Mesenchymal stem cell (in vitro differentiated cells and primary cell): Measurements from ENCODE around the gene PARP12.
A peak's percentile ranks its signal among the peaks of the same experiment; 100 is the strongest.

Source experiments
- DNase-seq: peaks from one replicate; pipeline ENCODE4 v3.0.0-alpha.2; 2013
- H2AFZ ChIP-seq: one replicate; pipeline ENCODE4 v1.6.1; 2013; ENCODE audit warnings: low read depth, mild to moderate bottlenecking, control low read depth, inconsistent platforms, low read length, moderate library complexity
- H2AK5ac ChIP-seq: 2 replicates; pipeline ENCODE4 v1.6.1; 2013; ENCODE audit warnings: low read length, moderate library complexity, mild to moderate bottlenecking, inconsistent platforms; ENCODE audit not compliant: severe bottlenecking
- H2BK120ac ChIP-seq: one replicate; pipeline ENCODE4 v1.6.1; 2013; ENCODE audit warnings: low read depth, mild to moderate bottlenecking, inconsistent platforms, low read length, moderate library complexity
- H2BK12ac ChIP-seq, 2 experiments: one replicate each; pipeline ENCODE4 v1.6.1; 2013; ENCODE audit warnings: inconsistent platforms in 2 of 2, low read length in 2 of 2, mild to moderate bottlenecking in 2 of 2, moderate library complexity in 2 of 2, control low read depth in 1 of 2
- H2BK15ac ChIP-seq: one replicate; pipeline ENCODE4 v1.6.1; 2013; ENCODE audit warnings: mild to moderate bottlenecking, low read depth, inconsistent platforms; ENCODE audit not compliant: poor library complexity, severe bottlenecking
- H2BK5ac ChIP-seq: 2 replicates; pipeline ENCODE4 v1.6.1; 2013; ENCODE audit warnings: low read depth, mild to moderate bottlenecking, low read length, control low read depth, inconsistent platforms; ENCODE audit not compliant: poor library complexity, severe bottlenecking
- H3K14ac ChIP-seq, 2 experiments: one replicate each; pipeline ENCODE4 v1.6.1; 2013; ENCODE audit warnings: inconsistent platforms in 2 of 2, low read length in 2 of 2, control low read depth in 1 of 2, mild to moderate bottlenecking in 1 of 2, moderate library complexity in 1 of 2
- H3K18ac ChIP-seq, 2 experiments: one replicate each; pipeline ENCODE4 v1.6.1; 2013; ENCODE audit warnings: inconsistent platforms in 2 of 2, low read length in 2 of 2, control low read depth in 1 of 2, low read depth in 1 of 2, mild to moderate bottlenecking in 1 of 2
- H3K23ac ChIP-seq, 2 experiments: one replicate each; pipeline ENCODE4 v1.6.1; 2013; ENCODE audit warnings: inconsistent platforms in 2 of 2, low read length in 2 of 2, mild to moderate bottlenecking in 2 of 2, moderate library complexity in 2 of 2, control low read depth in 1 of 2
- H3K27ac ChIP-seq: 2 replicates; pipeline ENCODE4 v1.5.1; 2013; ENCODE audit warnings: mild to moderate bottlenecking, moderate library complexity, low read length, control low read depth, inconsistent platforms; ENCODE audit not compliant: poor library complexity, severe bottlenecking
- H3K27me3 ChIP-seq, 2 experiments: 2 replicates each; pipeline versions ENCODE4 v1.6.1 to v1.7.0; 2013; ENCODE audit warnings: low read length in 2 of 2, mild to moderate bottlenecking in 2 of 2, moderate library complexity in 2 of 2, control low read depth in 1 of 2, inconsistent platforms in 1 of 2; ENCODE audit not compliant: control insufficient read depth in 1 of 2, insufficient read depth in 1 of 2
- H3K36me3 ChIP-seq, 2 experiments: 2 replicates each; pipeline versions ENCODE4 v1.6.1 to v1.7.0; 2013; ENCODE audit warnings: low read length in 2 of 2, control low read depth in 1 of 2, inconsistent platforms in 1 of 2, low read depth in 1 of 2, mild to moderate bottlenecking in 1 of 2; ENCODE audit not compliant: insufficient read depth in 2 of 2, control insufficient read depth in 1 of 2
- H3K4ac ChIP-seq, 2 experiments: one replicate each; pipeline ENCODE4 v1.6.1; 2013; ENCODE audit warnings: inconsistent platforms in 2 of 2, low read length in 2 of 2, mild to moderate bottlenecking in 2 of 2, moderate library complexity in 2 of 2, control low read depth in 1 of 2, low read depth in 1 of 2
- H3K4me1 ChIP-seq: 2 replicates; pipeline ENCODE4 v1.6.1; 2013; ENCODE audit warnings: low read depth, low read length, control low read depth; ENCODE audit not compliant: control insufficient read depth, insufficient read depth
- H3K4me2 ChIP-seq: 2 replicates; pipeline ENCODE4 v1.6.1; 2013; ENCODE audit warnings: low read length, mild to moderate bottlenecking, inconsistent platforms; ENCODE audit not compliant: poor library complexity, severe bottlenecking
- H3K4me3 ChIP-seq, 2 experiments: 2 replicates each; pipeline versions ENCODE4 v1.5.1 to v1.7.0; 2013; ENCODE audit warnings: low read length in 2 of 2, mild to moderate bottlenecking in 2 of 2, control low read depth in 1 of 2, low read depth in 1 of 2; ENCODE audit not compliant: insufficient read depth in 1 of 2
- H3K79me1 ChIP-seq: replicated peaks from 2 replicates; pipeline ENCODE4 v1.6.1; 2013; ENCODE audit warnings: mild to moderate bottlenecking, control low read depth, low read length, inconsistent platforms; ENCODE audit not compliant: poor library complexity, severe bottlenecking
- H3K9ac ChIP-seq: 2 replicates; pipeline ENCODE4 v1.7.0; 2013; ENCODE audit warnings: mild to moderate bottlenecking, low read length, moderate library complexity
- H3K9me3 ChIP-seq: 2 replicates; pipeline ENCODE4 v1.7.0; 2013; ENCODE audit warnings: mild to moderate bottlenecking, low read length; ENCODE audit not compliant: control insufficient read depth
- H4K8ac ChIP-seq: one replicate; pipeline ENCODE4 v1.6.1; 2013; ENCODE audit warnings: inconsistent platforms, mild to moderate bottlenecking, low read length, moderate library complexity
- H4K91ac ChIP-seq: one replicate; pipeline ENCODE4 v1.6.1; 2013; ENCODE audit warnings: mild to moderate bottlenecking, low read length, inconsistent platforms
- WGBS: methylation state at CpG from one replicate; pipeline ENCODE4 v1.1.7; 2013; ENCODE audit warnings: mixed read lengths; 5-methylcytosine and 5-hydroxymethylcytosine counted together

Gene PARP12

GRCh38 chr7:140007051-140007690 is 55.6 kb downstream of the PARP12 start:
- H3K14ac ChIP-seq = no peak overlapping the region
- no peak overlapping the region for H4K91ac ChIP-seq
- no peak overlapping the region for H2BK15ac ChIP-seq
- 89% methylated on average over 11 of the region's 11 CpGs for WGBS
- H3K4me2 ChIP-seq = no peak overlapping the region
- H3K4me1 ChIP-seq = peaks cover 2% of the 10 kb centered on the region
- no peak overlapping the region for H3K18ac ChIP-seq
- no peak overlapping the region for H2AFZ ChIP-seq
- no peak overlapping the region for H4K8ac ChIP-seq
- no peak overlapping the region for H2BK5ac ChIP-seq
- H3K27me3 ChIP-seq = peaks cover 10 to 24% of the 10 kb centered on the region in 2 experiments
- H3K27ac ChIP-seq = no peak overlapping the region
- no peak overlapping the region for H2AK5ac ChIP-seq
- no peak overlapping the region for H3K23ac ChIP-seq
- H2BK12ac ChIP-seq = no peak overlapping the region
- H3K4me3 ChIP-seq = no peak overlapping the region
- no peak for DNase-seq
- H3K79me1 ChIP-seq = peaks cover 1% of the 10 kb centered on the region
- H3K4ac ChIP-seq = no peak overlapping the region
- H2BK120ac ChIP-seq = no peak overlapping the region
- no peaks in the 10 kb centered on the region for H3K9me3 ChIP-seq
- H3K9ac ChIP-seq = no peak overlapping the region
- H3K36me3 ChIP-seq = no peaks in the 10 kb centered on the region

GRCh38 chr7:140006600-140006999 is 56.2 kb downstream of the PARP12 start:
- Histone ChIP-seq H3K36me3 (no peaks in the 10 kb centered on the region), H3K4me3 (no peak overlapping the region), H3K27ac (no peak overlapping the region), H3K9me3 (no peaks in the 10 kb centered on the region), H3K4ac (no peak overlapping the region), H3K27me3 (peaks cover 7 to 18% of the 10 kb centered on the region in 2 experiments), H2AFZ (no peak overlapping the region), H4K8ac (no peak overlapping the region), H2BK12ac (no peak overlapping the region), H2BK15ac (no peak overlapping the region), H3K79me1 (peaks cover 1% of the 10 kb centered on the region), H3K4me1 (peaks cover 2% of the 10 kb centered on the region), H4K91ac (no peak overlapping the region), H3K23ac (no peak overlapping the region), H3K18ac (no peak overlapping the region), H2AK5ac (no peak overlapping the region), H3K14ac (no peak overlapping the region), H3K4me2 (no peak overlapping the region), H2BK120ac (no peak overlapping the region), H2BK5ac (no peak overlapping the region), H3K9ac (no peak overlapping the region)
- DNase-seq = no peak
- WGBS = 95% methylated on average over 10 of the region's 10 CpGs

- Histone ChIP-seq H3K27me3 (peaks cover 4 to 13% of the 10 kb centered on the region in 2 experiments), H2BK5ac (no peak overlapping the region), H4K8ac (no peak overlapping the region), H2BK15ac (no peak overlapping the region), H2BK12ac (no peak overlapping the region), H2AK5ac (no peak overlapping the region), H3K18ac (no peak overlapping the region), H3K4me1 (peaks cover 2% of the 10 kb centered on the region), H3K23ac (no peak overlapping the region), H3K4ac (no peak overlapping the region), H3K9ac (no peak overlapping the region), H3K79me1 (peaks cover 1% of the 10 kb centered on the region), H3K27ac (no peak overlapping the region), H3K9me3 (no peaks in the 10 kb centered on the region), H3K36me3 (no peaks in the 10 kb centered on the region), H2AFZ (no peak overlapping the region), H4K91ac (no peak overlapping the region), H3K4me3 (no peak overlapping the region), H3K4me2 (no peak overlapping the region), H2BK120ac (no peak overlapping the region), H3K14ac (no peak overlapping the region)
- WGBS = 64% methylated on average over 9 of the region's 13 CpGs
- DNase-seq = peak; percentile 51
Observed at GRCh38 chr7:140005754-140006503, 56.8 kb downstream of the PARP12 start.

- H2BK12ac ChIP-seq = no peak overlapping the region
- no peak overlapping the region for H3K27ac ChIP-seq
- H3K9ac ChIP-seq = no peak overlapping the region
- no peak overlapping the region for H3K4ac ChIP-seq
- no peaks in the 10 kb centered on the region for H3K36me3 ChIP-seq
- no peak overlapping the region for H2BK15ac ChIP-seq
- H3K4me2 ChIP-seq = no peak overlapping the region
- H3K4me3 ChIP-seq = no peak overlapping the region
- peaks cover 2% of the 10 kb centered on the region for H3K4me1 ChIP-seq
- peaks cover 1 to 10% of the 10 kb centered on the region in 2 experiments for H3K27me3 ChIP-seq
- no peak overlapping the region for H3K23ac ChIP-seq
- peaks cover 1% of the 10 kb centered on the region for H3K79me1 ChIP-seq
- H3K18ac ChIP-seq = no peak overlapping the region
- H3K9me3 ChIP-seq = no peaks in the 10 kb centered on the region
- no peak overlapping the region for H4K91ac ChIP-seq
- no peak overlapping the region for H2BK120ac ChIP-seq
- H2BK5ac ChIP-seq = no peak overlapping the region
- H4K8ac ChIP-seq = no peak overlapping the region
- WGBS = 99% methylated on average over 4 of the region's 7 CpGs
- H3K14ac ChIP-seq = no peak overlapping the region
- no peak overlapping the region for H2AFZ ChIP-seq
- no peak overlapping the region for H2AK5ac ChIP-seq
- no peak for DNase-seq
Observed at GRCh38 chr7:140005341-140005740, 57.4 kb downstream of the PARP12 start.
